Spleen (tissue), 7 donors: ENCODE data around the gene GNB1L.

Source experiments
- POLR2AphosphoS5 ChIP-seq, 3 donors: sonication (generic); formaldehyde crosslinking; IDR thresholded peaks; one replicate each; pipeline ENCODE4 v1.5.1; 2017; ENCODE audit warnings: antibody characterized with exemption in 3 of 3
- TF ChIP-seq, protein P1 (sequence below), 11 experiments: fragments of 200-600 bp in 7 of 11; fragments of 450-650 bp in 4 of 11; sonication (generic) in 4 of 11; IDR thresholded peaks in 8 of 11; conservative IDR thresholded peaks in 3 of 11; 1 replicate in 7 of 11; 2 replicates in 4 of 11; pipeline versions ENCODE4 v1.4.0 to v1.8.0; 2016 to 2021; ENCODE audit warnings: antibody characterized with exemption in 11 of 11, inconsistent platforms in 4 of 11, mild to moderate bottlenecking in 1 of 11
- donor health status: DM: no; HTN: no; CAD: no; lungs with moderate emphysema.
- donor health status: DM: no; HTN: no; CAD: no.
- donor health status: DM: no; HTN: no; CAD: no.

- no peak for TF ChIP-seq POLR2AphosphoS5 (IDR thresholded peaks at IDR 0.05)
- TF ChIP-seq, protein P1, sequence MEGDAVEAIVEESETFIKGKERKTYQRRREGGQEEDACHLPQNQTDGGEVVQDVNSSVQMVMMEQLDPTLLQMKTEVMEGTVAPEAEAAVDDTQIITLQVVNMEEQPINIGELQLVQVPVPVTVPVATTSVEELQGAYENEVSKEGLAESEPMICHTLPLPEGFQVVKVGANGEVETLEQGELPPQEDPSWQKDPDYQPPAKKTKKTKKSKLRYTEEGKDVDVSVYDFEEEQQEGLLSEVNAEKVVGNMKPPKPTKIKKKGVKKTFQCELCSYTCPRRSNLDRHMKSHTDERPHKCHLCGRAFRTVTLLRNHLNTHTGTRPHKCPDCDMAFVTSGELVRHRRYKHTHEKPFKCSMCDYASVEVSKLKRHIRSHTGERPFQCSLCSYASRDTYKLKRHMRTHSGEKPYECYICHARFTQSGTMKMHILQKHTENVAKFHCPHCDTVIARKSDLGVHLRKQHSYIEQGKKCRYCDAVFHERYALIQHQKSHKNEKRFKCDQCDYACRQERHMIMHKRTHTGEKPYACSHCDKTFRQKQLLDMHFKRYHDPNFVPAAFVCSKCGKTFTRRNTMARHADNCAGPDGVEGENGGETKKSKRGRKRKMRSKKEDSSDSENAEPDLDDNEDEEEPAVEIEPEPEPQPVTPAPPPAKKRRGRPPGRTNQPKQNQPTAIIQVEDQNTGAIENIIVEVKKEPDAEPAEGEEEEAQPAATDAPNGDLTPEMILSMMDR (IDR thresholded peaks at IDR 0.05 in 8 of 11, conservative IDR thresholded peaks at IDR 0.05 in 3 of 11) = no peak
Observed at GRCh38 chr22:19761725-19762567, 92.7 kb downstream of the GNB1L start.
